RWPE2 (cell line): ENCODE measurements around the gene CCR7.

Experiments
- ATAC-seq: fragments of 200-7000 bp; cut with Tn5 transposase; 3 replicates; pipeline ENCODE4 v1.9.1; 2021; ENCODE audit warnings: low read depth
- DNase-seq: peaks from one replicate; pipeline ENCODE4 v3.0.0-alpha.2; 2020; ENCODE audit warnings: low spot score
- H3K27ac ChIP-seq: fragments of 450-650 bp; 2 replicates; pipeline ENCODE4 v1.5.1; 2017; ENCODE audit warnings: mild to moderate bottlenecking; ENCODE audit not compliant: poor library complexity, severe bottlenecking
- H3K27me3 ChIP-seq: fragments of 250-450 bp; sonication (Bioruptor Pico); 2 replicates; pipeline ENCODE4 v1.5.1; 2021; ENCODE audit warnings: mild to moderate bottlenecking, moderate library complexity; ENCODE audit not compliant: insufficient read depth, poor library complexity, severe bottlenecking
- H3K36me3 ChIP-seq: fragments of 250-450 bp; sonication (Bioruptor Pico); 2 replicates; pipeline ENCODE4 v1.5.1; 2020; ENCODE audit warnings: low read depth, mild to moderate bottlenecking, moderate library complexity
- H3K4me1 ChIP-seq: fragments of 250-450 bp; sonication (Bioruptor Pico); 2 replicates; pipeline ENCODE4 v1.5.1; 2021; ENCODE audit warnings: mild to moderate bottlenecking, moderate library complexity; ENCODE audit not compliant: insufficient read depth, poor library complexity, severe bottlenecking
- H3K4me3 ChIP-seq: fragments of 250-450 bp; sonication (Bioruptor Pico); 2 replicates; pipeline ENCODE4 v1.5.1; 2021; ENCODE audit warnings: mild to moderate bottlenecking, moderate library complexity; ENCODE audit not compliant: severe bottlenecking
- H3K9me3 ChIP-seq: fragments of 250-450 bp; sonication (Bioruptor Pico); 2 replicates; pipeline ENCODE4 v1.5.1; 2021; ENCODE audit warnings: mild to moderate bottlenecking, moderate library complexity; ENCODE audit not compliant: severe bottlenecking
- TF ChIP-seq, protein P1 (sequence below): fragments of 450-650 bp; IDR thresholded peaks from one replicate; pipeline ENCODE4 v1.5.1; 2017; ENCODE audit warnings: mild to moderate bottlenecking, moderate library complexity; ENCODE audit not compliant: poor library complexity, severe bottlenecking

Gene CCR7, protein sequence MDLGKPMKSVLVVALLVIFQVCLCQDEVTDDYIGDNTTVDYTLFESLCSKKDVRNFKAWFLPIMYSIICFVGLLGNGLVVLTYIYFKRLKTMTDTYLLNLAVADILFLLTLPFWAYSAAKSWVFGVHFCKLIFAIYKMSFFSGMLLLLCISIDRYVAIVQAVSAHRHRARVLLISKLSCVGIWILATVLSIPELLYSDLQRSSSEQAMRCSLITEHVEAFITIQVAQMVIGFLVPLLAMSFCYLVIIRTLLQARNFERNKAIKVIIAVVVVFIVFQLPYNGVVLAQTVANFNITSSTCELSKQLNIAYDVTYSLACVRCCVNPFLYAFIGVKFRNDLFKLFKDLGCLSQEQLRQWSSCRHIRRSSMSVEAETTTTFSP

DNA sequence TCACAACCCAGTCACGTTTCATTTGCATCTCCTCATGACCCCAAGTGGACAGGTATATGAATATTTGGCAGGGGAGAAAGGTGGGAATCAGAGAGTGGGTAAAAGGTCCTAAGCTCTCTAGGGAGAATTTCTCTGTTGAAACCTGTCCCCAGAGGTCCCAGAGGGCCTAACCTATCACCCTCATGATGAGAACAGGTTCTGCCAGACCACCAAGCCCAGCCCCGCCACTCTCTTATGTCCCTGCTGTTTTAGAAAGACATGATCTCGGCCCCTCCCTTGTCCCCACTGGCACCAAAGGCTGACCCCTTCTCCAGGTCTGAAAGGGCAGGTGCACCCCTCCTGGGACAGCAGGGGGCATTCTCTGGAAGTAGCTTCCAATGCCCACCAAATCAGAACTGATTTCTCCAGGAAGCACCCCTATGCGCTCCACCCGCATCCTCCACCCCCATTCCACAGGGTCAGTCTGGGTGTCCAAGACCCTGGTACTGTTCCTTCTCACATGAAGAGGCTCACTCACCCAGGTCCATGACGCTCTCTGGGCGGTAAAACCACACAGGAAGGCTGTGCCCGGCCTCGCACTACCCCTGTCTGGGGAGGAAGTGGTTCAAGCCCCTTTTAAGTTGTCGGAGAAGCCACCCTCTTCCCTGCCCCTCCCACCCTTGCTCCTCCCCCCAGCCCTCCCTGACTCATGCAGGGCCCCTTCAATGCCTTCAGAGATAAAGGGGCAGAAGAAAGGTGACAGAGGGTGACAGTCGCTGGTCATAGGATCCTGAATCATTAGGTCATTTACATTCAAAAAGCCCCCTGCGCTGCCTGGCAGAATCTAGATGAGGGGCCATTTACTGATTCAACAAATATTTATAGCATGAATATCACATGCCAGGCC is at the start of gene CCR7:
TSS of gene CCR7 (minus strand) at position 590 of the 886 bp plus-strand sequence. CDS start at position 527, 63 bp downstream.
- peaks cover 10% of the 10 kb centered on the region for H3K27me3 ChIP-seq
- no peak for ATAC-seq
- H3K36me3 ChIP-seq, result no peaks in the 10 kb centered on the region
- H3K27ac ChIP-seq, result no peak within 1 kb of the TSS
- no peak for DNase-seq
- H3K4me1 ChIP-seq, result peaks cover under 1% of the 10 kb centered on the region
- TF ChIP-seq, protein P1, sequence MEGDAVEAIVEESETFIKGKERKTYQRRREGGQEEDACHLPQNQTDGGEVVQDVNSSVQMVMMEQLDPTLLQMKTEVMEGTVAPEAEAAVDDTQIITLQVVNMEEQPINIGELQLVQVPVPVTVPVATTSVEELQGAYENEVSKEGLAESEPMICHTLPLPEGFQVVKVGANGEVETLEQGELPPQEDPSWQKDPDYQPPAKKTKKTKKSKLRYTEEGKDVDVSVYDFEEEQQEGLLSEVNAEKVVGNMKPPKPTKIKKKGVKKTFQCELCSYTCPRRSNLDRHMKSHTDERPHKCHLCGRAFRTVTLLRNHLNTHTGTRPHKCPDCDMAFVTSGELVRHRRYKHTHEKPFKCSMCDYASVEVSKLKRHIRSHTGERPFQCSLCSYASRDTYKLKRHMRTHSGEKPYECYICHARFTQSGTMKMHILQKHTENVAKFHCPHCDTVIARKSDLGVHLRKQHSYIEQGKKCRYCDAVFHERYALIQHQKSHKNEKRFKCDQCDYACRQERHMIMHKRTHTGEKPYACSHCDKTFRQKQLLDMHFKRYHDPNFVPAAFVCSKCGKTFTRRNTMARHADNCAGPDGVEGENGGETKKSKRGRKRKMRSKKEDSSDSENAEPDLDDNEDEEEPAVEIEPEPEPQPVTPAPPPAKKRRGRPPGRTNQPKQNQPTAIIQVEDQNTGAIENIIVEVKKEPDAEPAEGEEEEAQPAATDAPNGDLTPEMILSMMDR, result no peak
- peaks cover 6% of the 10 kb centered on the region for H3K9me3 ChIP-seq
- H3K4me3 ChIP-seq, result no peak within 1 kb of the TSS

DNA sequence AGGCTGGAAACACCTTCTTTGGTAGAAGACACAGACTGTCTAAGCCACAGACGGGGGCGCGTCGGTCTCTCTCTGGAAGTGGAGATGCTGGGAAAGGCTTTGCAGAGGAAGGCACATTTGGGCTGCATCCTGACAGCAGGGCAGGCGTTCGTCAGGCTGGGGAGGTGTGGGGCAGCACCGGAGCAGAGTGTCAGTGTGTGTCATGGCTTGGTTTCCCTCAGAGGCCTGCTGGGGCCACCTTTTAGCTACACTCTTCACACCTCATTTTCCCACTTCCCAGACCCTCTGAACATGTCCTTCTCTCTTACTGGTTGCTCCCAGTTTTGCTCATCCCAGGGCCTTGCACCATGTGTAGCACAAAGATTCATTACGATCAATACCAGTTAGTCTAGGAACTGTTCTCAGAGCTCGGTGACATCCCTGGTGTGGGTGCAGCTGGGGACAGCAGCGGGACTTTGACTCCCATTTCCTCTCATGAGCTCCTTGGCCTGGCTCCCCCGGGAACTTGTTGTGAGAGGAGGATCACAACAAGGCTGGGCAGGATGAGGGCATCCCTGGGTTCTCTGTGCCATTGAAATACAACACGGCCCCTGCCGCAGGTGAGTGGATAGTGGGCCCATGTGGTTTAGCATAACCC is 49.3 kb upstream of the CCR7 start:
- Histone ChIP-seq H3K9me3 (no peaks in the 10 kb centered on the region), H3K4me3 (no peak overlapping the region), H3K36me3 (no peaks in the 10 kb centered on the region), H3K27ac (no peak overlapping the region), H3K4me1 (no peaks in the 10 kb centered on the region), H3K27me3 (no peaks in the 10 kb centered on the region)
- ATAC-seq (no peak), DNase-seq (no peak)
- TF ChIP-seq, protein P1, result no peak

DNA sequence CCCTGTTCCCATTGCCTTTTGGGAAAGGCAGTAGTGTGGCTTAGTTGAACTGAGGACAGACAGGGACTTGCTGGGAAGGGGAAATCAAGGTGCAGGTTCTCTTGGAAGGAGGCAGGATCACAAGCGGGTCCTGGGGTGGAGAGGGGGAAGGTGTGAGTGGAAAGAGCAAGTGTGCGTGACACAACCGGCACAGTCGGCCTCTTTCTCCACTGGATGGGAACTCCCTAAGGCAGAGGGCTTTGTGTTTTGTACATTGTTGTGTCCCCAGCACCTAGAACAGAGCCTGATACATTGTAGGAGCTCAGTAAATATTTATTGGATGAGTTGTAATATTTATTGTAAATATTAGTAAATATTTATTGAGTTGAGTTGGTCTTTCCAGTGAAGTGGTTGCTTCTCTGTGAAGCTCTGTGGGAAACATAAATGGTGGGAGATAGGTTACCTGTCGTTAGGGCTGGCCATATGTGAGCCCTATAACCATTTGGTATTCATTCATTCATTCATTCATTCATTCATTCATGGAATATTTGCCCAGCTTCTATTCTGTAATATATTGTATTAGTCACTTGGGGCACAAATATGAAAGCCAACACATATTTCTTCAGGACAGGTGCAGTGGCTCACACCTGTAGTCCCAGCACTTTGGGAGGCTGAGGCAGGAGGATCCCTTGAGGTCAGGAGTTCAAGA is 48.3 kb upstream of the CCR7 start:
- Histone ChIP-seq H3K27ac (no peak overlapping the region), H3K36me3 (no peaks in the 10 kb centered on the region), H3K9me3 (no peaks in the 10 kb centered on the region), H3K4me3 (no peak overlapping the region), H3K4me1 (no peaks in the 10 kb centered on the region), H3K27me3 (no peaks in the 10 kb centered on the region)
- DNase-seq (no peak), ATAC-seq (no peak)
- TF ChIP-seq, protein P1, result no peak

DNA sequence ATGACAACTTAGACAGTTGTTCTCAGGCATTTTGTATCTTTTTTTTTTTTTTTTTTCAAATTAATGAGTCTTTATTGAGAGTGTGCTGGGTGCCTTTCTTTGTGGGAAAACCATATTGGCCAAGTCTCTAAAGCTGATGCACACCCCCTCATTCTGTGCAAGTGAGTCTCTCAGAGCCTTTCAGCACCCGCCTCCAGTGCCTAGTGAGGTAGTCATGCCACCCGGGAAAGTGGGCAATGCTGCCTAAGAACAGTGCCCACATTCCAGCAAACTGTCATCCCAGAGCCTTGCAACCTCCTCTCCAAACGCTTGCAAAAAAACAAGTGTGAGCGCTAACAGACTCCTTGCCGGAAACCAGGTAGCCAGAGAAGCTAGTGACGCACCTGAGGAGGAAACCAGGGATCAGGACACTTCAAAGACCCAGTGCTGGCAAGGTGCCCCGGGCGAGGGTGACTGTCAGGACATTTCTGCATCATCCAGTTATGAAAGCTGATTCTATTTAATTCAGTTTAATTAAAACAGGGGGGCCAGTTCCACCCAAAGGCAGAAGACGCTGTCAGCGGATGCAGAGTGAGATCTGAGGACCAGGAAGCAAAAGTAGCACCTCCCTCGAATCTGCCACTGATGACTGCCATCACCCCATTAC is 47.5 kb upstream of the CCR7 start:
- no peaks in the 10 kb centered on the region for H3K27me3 ChIP-seq
- TF ChIP-seq, protein P1, result no peak
- DNase-seq (no peak), ATAC-seq (no peak)
- H3K27ac ChIP-seq, result no peak overlapping the region
- H3K4me3 ChIP-seq, result no peak overlapping the region
- H3K4me1 ChIP-seq, result no peaks in the 10 kb centered on the region
- H3K9me3 ChIP-seq, result no peaks in the 10 kb centered on the region
- H3K36me3 ChIP-seq, result no peaks in the 10 kb centered on the region
